SK-MEL-5 (cell line): ENCODE data around the gene OPN3. TPM values are rescaled to one million over a fixed set of nuclear protein-coding genes. Genes with fewer than 3 reads are reported as not detected.
A peak's percentile ranks its signal among the peaks of the same experiment; 100 is the strongest.

ENCODE experiments used
- DNase-seq: peaks from one replicate; pipeline ENCODE4 v3.0.0-alpha.2; 2016; ENCODE audit warnings: low read depth, low spot score
- in situ Hi-C: cut with HindIII; loops from 2 replicates; pipeline ENCODE4 v1.10.0; 2016; ENCODE audit warnings: low sequenced_read_pairs, high pct_unique_total_duplicates, low pct_unique_long_range_greater_than_20kb
- total RNA-seq: library from RNA; depleted of rRNA; stranded (reverse); fragments of >200 nt; shearing (Covaris generic); gene quantifications from 2 replicates; pipeline ENCODE4 v1.2.3, GENCODE V29; 2014

The OPN3 gene
- total RNA-seq, 1 experiment from 2014 or later: 10.2 TPM

DNA sequence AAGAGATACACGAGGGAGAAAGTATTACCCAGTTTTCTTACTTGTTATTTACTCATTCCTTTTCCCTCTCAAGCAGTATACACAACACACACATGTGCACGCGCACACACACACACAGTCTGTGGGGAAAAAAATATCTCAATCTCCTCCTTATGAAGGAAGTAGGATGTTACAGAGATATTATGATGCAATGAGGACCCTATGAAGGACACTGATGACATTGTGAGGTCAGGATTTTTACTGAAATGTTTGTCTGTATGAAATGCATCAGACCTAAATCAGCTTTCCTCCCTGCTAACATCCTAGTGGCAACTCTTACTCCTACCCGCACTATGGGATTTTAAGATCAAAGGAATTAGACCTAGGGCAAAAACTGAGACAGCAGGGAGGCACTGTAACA is 11.8 kb upstream of the OPN3 start, which contains the start of gene WDR64:
Gene WDR64, plus strand, starts transcription at position 270 of the 400 bp plus-strand sequence. CDS start 204 bp downstream, outside the sequence.
- DNase-seq: no peak
- in situ Hi-C loops: no loop called here

- DNase-seq: no peak
- in situ Hi-C loops: no loop called here
Measured at GRCh38 chr1:241648159-241648558, 8.0 kb upstream of the OPN3 start.

GRCh38 chr1:241647658-241648057 is 7.5 kb upstream of the OPN3 start:
- in situ Hi-C loops: no loop called here
- no peak for DNase-seq

GRCh38 chr1:241646201-241646600 is 6.0 kb upstream of the OPN3 start:
- DNase-seq: no peak
- in situ Hi-C loops: no loop called here

DNA sequence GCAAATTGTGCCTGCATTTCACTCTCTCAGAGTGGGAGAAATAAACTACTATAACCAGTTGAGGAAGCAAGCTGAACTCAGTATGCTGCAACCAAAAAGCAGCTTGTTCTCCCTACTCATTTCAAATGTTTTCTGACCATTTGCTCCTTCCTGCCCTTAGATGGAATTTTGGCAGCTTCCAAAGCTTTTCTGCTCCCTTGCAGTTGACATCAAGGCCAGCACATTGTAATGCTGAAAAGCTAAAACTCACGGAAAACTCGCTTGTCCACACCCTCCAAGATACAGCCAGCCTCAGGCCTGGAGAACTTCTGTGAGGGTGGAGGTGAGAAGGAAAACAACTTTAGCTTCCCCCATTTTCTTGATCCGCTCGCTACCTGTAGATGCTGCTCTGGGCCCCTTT is 5.0 kb upstream of the OPN3 start:
- in situ Hi-C loops: no loop called here

GRCh38 chr1:241644259-241644658 is 4.1 kb upstream of the OPN3 start:
- in situ Hi-C loops: no loop called here

More for the DNA sequence above, 5.0 kb upstream of the OPN3 start:
- DNase-seq: no peak

GRCh38 chr1:241642593-241642944 is 2.4 kb upstream of the OPN3 start:
- in situ Hi-C loops: no loop called here

More at GRCh38 chr1:241644259-241644658, 4.1 kb upstream of the OPN3 start:
- DNase-seq: no peak

GRCh38 chr1:241641773-241642592 is 1.8 kb upstream of the OPN3 start:
- in situ Hi-C loops: no loop called here
- DNase-seq: no peak

More at GRCh38 chr1:241642593-241642944, 2.4 kb upstream of the OPN3 start:
- no peak for DNase-seq

DNA sequence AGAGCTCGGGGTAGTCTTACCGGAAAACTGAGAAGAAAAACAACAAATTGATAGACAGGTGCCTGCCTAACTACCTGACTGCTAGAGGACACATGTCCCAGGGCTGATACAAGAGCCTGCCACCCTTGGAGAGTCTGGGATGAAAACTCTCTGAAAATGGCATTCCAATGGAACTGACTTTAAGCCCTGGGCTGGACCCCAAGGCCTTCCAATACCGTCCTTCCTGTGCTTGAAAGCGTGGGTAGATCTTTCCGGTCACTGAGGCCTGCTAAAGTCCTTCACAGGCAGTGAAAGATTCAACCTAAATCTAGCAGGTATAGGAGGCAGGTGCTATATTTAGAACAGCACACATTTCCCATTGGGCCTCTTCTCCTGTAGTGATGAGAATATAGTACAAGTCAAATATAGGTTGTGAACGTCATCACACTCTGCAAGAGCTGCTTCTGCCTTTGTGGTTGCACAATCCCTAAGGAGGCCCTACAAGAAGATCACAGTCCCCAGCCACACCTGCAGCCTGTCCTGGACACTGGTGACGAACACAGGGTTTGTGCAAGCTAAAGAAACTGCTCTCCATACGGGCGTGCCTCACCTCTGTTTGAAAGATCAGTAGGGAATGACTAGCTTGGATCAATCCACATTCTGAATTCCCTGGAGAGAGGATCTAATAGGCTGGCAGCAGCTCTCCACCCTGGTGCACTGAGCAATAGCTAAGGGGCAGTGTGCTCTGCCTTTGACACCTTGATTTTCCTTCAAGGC is 876 bp upstream of the OPN3 start:
- no peak for DNase-seq
- in situ Hi-C loops: no loop called here

DNA sequence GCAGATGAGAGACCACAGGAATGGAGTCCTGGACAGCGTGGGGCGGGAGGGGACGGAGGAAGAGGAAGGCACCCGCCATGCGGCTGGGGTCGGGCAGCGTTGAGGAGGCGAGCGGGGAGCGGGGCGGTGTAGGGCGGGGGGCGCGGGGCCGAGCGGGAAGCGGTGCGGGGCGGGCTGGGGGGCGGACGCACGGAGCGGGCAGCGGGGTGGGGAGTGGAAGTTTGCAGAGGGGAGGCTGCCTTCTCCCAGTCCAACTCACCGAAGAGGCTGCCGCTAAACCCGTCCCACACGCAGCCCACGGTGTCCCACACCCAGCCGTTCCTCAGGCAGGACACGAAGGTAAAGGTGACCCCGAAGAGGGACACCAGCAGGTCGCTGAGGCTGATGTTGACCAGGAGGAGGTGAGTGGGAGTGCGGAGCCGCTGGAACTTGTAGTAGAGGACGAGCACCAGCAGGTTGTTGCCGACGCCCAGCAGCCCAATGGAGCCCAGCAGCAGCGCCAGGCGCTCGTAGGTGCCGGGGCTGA is 483 bp downstream of the OPN3 start:
- DNase-seq: peak; percentile 49
- in situ Hi-C loops: no loop called here

- in situ Hi-C loops: no loop called here
- DNase-seq: no peak
Measured at GRCh38 chr1:241638909-241639622, 1.1 kb downstream of the OPN3 start.

DNA sequence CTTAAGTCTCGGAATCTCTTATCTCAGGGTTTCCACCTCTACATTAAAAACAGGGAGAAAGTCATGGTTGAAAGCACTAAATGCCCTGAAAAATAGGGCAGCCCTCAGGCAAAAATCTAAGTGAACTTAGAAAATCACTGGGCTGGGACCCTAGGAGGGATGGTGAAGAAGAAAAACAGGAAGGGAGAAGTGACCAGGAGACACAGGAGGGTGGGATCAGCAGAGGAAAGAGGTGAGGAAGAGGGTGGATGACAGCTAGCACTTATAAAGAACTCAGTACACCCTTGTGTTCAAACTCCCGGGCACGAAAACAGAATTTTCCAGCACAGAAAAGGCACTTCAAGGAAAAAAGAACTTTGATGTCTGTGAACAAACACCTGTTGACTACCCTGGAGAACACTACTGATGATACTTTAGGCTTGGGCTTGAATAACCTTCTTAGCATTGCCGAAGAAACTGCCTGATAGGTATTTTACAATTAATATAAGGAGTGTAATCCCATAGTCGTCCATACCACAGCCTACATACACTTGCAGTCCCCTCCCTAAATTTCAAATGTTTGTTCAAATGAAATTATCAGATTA is 2.0 kb downstream of the OPN3 start:
- in situ Hi-C loops: no loop called here
- DNase-seq: no peak

DNA sequence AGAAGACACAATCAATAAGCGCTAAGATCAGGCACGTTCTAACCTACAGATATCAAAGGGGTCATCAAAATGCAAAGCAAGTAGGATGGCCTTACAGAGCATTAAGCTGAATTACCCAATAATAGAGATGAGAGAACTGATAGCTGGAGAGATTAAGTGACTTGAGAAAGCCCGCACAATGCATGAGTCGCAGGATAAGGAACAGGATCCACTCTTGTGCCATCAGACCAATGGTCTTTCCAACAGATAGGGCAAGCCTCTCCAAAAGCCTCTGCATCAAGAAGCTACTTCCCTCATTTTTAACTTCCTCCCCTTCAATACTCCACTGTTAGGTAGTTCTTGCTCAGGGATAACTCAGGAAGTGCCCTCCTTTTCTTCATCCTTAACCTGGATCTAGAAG is 2.6 kb downstream of the OPN3 start:
- in situ Hi-C loops: no loop called here
- DNase-seq: no peak

- in situ Hi-C loops: no loop called here
- DNase-seq: no peak
Measured at GRCh38 chr1:241637046-241637590, 3.1 kb downstream of the OPN3 start.

DNA sequence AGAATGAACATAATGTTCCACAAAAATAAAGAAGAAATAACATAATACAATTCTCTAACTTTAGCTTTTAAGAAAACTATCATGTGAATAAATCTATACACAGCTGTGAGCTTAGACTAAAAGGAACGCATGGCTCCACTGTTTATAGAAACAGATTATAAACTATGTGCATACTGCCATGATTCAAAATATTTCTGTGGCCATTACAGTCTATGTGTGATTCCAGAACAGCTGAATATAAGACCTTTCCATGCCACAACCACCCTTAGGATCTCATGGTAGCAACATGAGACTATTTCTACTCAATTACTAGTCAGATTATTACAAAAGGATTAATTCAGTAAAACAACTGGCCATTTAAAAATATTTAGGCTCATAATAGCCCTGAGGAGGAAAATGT is 3.9 kb downstream of the OPN3 start:
- DNase-seq: no peak
- in situ Hi-C loops: no loop called here

DNA sequence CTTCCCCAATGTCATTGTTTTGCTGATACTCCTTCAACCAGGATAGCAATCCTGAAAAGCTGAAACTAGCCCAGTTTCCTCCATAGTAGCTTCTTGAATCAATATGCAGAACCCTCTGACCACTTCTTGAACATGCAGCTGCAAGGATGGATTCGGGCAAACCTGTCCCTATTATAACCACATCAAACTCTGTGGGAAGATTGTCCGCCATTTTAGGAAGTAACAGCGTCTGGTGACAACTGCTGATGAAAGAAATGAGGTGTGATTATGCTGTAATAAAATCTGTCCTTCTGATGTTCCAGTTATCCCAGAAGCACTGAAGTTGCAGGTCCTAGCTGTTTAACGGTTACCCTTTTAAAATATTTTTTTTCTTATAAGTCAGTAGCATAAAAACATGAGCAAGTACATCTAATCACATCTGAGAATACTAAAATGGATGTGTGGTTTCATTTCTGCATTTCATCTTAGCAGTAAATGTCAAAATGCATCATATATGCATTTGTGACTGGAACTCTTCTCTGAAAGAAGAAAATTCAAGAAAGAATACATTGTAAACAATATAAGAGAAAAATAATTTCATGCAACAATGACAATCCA is 4.5 kb downstream of the OPN3 start:
- no peak for DNase-seq
- in situ Hi-C loops: no loop called here

DNA sequence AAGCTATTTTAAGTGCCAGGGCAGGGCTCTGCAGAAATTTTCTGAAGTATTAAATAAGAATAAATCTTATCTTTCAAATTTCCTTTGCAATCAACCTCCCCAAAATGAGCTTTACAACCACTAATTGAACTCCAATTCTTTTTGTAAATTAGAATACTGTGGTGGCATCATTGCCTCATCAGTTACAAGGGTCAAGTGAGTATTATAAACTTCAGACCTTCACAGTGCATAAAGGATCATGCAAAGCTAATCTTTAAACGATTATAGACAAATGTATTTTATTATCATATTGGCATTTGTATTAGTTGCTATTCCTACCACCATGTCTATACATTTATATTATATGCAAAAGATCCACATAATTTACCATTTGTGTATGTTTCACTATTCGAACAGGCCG is 7.2 kb downstream of the OPN3 start:
- in situ Hi-C loops: no loop called here
- DNase-seq: no peak
